Adipose tissue (tissue), 3 donors: ENCODE data around the gene RBM17. TPM values are rescaled to one million over a fixed set of nuclear protein-coding genes. Genes with fewer than 3 reads are reported as not detected.
"Not testable (repeated sequence)": the region's sequence is repeated elsewhere in the genome, so short reads cannot be mapped to it uniquely, and the experiment has no call there.

Source experiments
- H3K27ac ChIP-seq: one replicate; pipeline ENCODE4 v1.5.1; 2013; ENCODE audit warnings: low read depth, low read length
- WGBS, 3 donors: extraction: QIAGEN DNeasy Blood & Tissue Kit; methylation state at CpG; one replicate each; pipeline ENCODE4 v1.1.7; 2013; 5-methylcytosine and 5-hydroxymethylcytosine counted together
- polyA plus RNA-seq, 3 donors: library from polyadenylated mRNA; stranded (reverse); fragments of 200-250 nt; gene quantifications; one replicate each; pipeline ENCODE4 v1.2.3, GENCODE V29; 2013
- donor health status: healthy with polysubstance abuse.
- donor health status: Bipolar disorder and iron deficiency.
- donor health status: healthy.

The RBM17 gene
- polyA plus RNA-seq, 3 donors: 36.9 to 93.6 (median 79.5) TPM

GRCh38 chr10:6121146-6121545, 32.3 kb downstream of the RBM17 start:
- H3K27ac ChIP-seq: no peak overlapping the region
- 76 to 77% (median 77%) methylated on average over 11 of the region's 11 CpGs for WGBS, 3 donors

DNA sequence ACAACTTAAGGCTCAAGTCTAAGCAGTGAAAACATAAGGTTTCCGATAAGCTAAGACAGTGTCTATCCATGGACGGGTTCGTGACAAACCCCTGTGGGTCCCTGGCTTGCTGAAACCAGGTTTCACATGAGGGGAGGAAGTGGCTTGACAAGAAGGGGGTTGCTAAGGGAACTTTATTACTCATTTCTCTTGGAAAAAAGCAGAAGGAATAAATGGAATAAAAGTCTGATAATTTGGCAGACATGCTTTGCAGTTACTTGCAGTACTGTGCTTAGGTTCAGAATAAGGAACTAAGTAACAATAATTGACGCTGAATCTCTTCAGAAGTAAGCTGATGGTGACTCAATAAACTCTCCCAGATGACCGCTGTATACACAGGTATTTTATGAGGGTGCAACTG, 34.7 kb downstream of the RBM17 start:
- H3K27ac ChIP-seq: no peak overlapping the region
- 53 to 88% (median 64%) methylated on average over 5 of the region's 5 CpGs for WGBS, 3 donors

GRCh38 chr10:6124666-6125065, 35.8 kb downstream of the RBM17 start:
- WGBS, 3 donors: 14 to 64% (median 16%) methylated on average over 9 of the region's 9 CpGs
- no peak overlapping the region for H3K27ac ChIP-seq

- H3K27ac ChIP-seq: not testable (repeated sequence)
Measured at GRCh38 chr10:6127461-6127860, 38.6 kb downstream of the RBM17 start.

DNA sequence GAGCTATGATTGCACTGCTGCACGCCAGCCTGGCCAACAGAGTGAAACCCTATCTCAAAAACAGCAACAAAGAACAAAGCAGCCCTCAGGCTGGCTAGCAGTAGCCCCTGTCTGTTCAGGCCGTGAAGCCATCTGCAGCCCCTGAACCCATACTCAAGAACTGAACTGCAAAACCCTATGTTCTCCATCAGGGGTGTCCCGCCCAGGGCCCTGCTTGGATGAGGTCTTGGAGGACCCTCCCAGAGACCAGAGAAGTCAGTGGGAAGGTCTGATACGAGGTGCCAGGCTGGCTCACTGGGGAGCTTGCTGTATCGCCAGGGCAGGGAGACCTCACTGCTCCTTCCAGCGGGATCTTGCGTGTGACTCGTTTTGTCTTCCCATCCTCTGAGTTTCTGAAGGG, 39.3 kb downstream of the RBM17 start:
- 86 to 91% (median 89%) methylated on average over 8 of the region's 8 CpGs for WGBS, 3 donors

GRCh38 chr10:6128591-6129251, 39.9 kb downstream of the RBM17 start:
- H3K27ac ChIP-seq: no peak overlapping the region
- 30 to 40% (median 31%) methylated on average over 15 of the region's 15 CpGs for WGBS, 3 donors

More for the DNA sequence above, 39.3 kb downstream of the RBM17 start:
- H3K27ac ChIP-seq: no peak overlapping the region

DNA sequence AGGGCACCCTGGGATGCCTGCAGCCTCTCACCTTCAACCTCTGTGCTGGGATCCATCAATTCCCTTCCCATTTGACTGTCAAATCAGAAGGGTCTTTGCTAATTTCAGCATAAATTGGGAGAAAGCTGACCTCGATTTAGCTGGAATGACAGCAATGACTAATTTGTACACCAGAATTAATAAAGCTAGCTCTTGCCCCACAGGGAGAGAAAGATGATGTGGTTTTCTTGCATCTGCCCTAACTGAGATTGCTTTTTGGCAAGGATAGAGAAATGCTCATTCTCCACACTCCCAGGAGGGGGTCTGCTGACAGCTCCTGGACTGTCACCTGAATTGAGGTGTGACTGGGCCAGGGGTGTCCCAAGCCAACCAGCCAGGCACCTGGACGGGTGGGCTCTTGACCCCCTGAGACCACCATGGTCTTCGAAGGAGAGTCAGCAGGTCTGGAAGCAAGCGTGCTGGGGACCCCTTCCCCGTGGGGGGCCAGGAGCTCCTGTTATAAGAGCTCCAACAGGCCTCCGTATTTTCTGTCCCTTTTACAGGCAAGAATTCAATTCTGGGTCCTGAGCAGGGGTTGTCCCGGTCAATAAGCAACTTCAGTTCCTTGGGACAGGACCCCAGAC, 42.1 kb downstream of the RBM17 start:
- 67 to 82% (median 82%) methylated on average over 7 of the region's 7 CpGs for WGBS, 3 donors
- no peak overlapping the region for H3K27ac ChIP-seq

- no peak overlapping the region for H3K27ac ChIP-seq
- WGBS, 3 donors: 85 to 87% (median 86%) methylated on average over 22 of the region's 22 CpGs
Measured at GRCh38 chr10:6133331-6134098, 44.7 kb downstream of the RBM17 start.

DNA sequence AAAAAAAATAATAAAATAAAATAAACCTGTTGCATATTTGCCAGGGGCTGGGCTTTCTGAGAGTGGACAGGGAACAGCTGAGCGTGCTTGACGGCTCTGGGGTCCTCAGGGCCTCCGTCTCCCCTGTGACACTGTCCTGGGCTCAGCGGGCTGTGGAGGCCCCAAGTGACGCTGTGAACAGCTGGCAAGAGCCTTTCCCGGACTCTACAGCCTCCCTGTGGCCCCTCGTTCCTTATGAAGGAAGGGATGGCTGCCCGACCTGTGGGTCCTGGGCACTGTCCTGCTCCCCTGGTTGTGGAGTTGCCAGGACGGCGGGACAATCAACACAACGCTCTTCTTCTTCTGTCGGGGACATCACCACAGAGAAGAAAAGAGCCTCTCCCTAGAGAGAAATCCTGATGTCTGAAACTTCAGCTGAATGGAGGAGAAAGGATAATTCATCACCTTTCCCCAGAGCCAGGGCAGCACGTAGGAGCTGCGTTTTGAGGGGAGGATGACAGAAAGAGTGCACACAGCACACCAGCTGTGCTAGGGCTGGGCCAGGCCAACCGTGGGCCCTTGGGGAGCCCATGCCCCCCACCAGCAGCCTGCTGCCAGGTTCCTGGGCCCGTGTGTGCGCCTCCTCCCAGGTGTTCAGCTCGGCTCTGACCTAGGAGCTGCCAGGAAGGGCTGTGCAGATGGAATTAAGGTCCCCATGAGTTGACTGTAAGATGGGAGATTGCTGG, 45.4 kb downstream of the RBM17 start:
- H3K27ac ChIP-seq: no peak overlapping the region
- WGBS, 3 donors: 81 to 90% (median 86%) methylated on average over 17 to 18 of the region's 18 CpGs

DNA sequence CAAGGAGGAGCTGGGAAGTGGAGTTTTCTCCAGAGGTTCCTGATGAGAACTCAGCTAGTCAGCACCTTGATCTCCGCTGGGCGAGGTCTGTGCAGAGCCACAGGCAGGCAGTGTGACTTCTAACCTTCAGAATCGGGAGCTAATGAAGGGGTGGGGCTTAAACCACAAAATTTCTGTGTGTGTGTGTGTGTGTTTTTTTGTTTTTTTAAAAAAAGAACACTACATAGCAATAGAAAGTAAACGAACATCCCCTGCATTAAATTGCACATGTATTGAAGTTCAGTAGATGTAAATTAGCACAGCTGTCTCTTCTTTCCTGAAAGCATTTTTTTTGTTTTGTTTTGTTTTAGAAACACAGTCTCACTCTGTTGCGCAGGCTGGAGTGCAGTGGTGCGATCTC, 46.2 kb downstream of the RBM17 start:
- H3K27ac ChIP-seq: no peak overlapping the region
- WGBS, 3 donors: 67 to 79% (median 76%) methylated on average over 6 of the region's 6 CpGs

DNA sequence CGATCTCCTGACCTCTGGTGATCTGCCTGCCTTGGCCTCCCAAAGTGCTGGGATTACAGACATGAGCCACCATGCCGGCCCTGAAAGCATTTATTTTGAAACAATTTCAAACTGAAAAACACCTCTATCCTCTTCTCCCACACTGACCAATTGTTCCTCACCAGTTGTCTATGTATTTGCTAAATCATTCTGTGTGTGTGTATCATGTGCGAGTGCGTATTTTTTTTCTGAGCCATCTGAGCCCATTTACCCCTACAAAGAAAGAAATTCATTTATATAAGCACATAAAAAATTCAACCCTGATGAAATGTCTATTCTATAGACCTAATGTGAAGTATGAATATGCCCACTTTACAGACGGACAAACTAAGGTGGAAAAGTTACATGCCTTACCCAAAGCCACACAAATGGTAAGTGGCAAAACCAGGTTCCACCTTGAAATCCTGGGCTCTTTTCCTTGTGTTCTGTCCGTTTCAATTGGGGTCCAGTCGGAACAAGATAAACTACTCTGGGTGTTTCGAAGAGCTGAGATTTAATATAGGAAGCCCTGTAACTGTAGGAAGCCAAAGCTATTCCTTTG, 46.8 kb downstream of the RBM17 start:
- 84 to 96% (median 93%) methylated on average over 8 of the region's 8 CpGs for WGBS, 3 donors
- H3K27ac ChIP-seq: no peak overlapping the region

- no peak overlapping the region for H3K27ac ChIP-seq
- 57 to 75% (median 64%) methylated on average over 20 of the region's 20 CpGs for WGBS, 3 donors
Measured at GRCh38 chr10:6136215-6137201, 47.7 kb downstream of the RBM17 start.

DNA sequence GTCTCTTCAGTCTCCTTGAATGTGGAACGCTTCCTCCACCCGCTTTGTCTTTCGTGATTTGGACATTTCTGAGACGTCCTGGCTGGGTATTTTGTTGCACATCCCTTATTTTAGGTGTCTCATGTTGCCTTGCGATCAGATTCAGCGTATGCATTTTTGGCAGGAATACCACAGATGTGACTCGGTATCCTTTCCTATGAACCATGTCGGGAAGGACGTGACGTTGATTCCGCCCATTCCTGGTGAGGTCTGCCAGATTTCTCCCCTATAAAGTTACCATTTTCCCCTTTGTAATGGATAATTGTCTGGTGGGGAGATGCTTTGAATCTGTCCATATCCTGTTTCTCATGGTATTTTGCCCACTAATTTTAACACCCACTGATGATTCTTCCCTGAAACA, 49.6 kb downstream of the RBM17 start:
- WGBS, 3 donors: 90 to 91% (median 90%) methylated on average over 11 of the region's 11 CpGs
- H3K27ac ChIP-seq: no peak overlapping the region

GRCh38 chr10:6139470-6139869, 50.6 kb downstream of the RBM17 start:
- 85 to 95% (median 95%) methylated on average over 11 of the region's 11 CpGs for WGBS, 3 donors
- no peak overlapping the region for H3K27ac ChIP-seq

DNA sequence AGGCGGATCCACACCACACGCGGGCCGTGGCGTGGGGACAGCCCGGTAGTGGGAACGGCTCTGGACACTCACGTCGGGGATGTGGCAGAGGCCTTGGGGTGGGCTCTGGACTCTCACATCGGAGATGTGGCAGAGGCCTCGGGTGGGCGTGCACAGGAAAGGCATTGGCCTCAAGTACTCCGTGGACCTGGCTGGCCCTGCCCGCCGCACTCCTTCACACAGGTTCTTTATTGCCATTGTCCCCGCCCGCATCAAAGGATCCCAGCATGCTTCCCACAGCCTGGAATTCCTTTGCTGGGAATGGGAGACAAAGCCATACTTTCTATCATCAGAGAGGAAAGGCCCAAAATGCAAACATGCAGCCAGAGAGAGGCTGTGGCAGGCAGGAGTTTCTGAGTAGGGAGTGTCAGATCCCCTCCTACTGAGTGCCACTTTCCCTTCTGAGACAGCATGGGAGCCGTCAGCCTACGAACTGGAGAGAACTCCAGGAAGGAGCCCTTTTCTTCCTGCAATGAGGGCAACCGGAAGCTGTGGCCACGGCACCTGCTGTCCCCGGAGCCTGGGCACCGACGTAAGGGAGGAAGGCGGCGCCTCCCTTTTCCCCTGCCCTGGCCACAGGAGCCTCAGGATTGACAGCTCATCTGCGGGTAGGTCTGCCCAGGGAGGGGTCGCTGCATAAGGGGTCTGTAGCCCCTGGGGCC, 51.5 kb downstream of the RBM17 start:
- WGBS, 3 donors: 62 to 74% (median 65%) methylated on average over 28 of the region's 28 CpGs
- H3K27ac ChIP-seq: no peak overlapping the region

GRCh38 chr10:6140965-6141295, 52.1 kb downstream of the RBM17 start:
- no peak overlapping the region for H3K27ac ChIP-seq
- 67 to 81% (median 73%) methylated on average over 8 of the region's 8 CpGs for WGBS, 3 donors
